ENCODE results near the gene CANX.

The CANX gene

DNA sequence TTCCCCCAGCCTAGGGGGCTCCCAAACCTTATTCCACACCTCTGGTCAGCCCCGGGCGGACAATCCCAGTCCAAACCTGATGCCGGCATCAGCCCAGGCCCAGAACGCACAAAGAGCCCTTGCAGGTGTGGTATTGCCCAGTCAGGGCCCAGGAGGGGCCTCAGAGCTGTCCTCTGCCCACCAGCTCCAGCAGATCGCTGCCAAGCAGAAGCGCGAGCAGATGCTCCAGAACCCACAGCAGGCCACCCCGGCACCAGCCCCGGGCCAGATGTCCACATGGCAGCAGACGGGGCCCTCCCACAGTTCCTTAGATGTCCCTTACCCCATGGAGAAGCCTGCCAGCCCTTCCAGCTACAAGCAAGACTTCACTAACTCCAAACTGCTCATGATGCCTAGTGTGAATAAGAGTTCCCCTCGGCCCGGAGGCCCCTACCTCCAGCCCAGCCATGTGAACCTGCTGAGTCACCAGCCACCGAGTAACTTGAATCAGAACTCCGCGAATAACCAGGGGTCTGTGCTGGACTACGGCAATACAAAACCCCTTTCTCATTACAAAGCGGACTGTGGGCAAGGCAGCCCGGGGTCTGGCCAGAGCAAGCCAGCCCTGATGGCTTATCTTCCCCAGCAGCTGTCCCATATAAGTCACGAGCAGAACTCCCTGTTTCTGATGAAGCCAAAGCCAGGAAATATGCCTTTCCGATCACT, 67.4 kb downstream of the CANX start:
- H3K4me1 ChIP-seq (ENCODE audit: control insufficient read depth, insufficient read depth, low read length) = 0 out of 2 replicates have a peak, but pooled peaks cover 5% of the 10 kb centered on the region
- H3K4me3 ChIP-seq (ENCODE audit: low read length) = no peak overlapping the region
- H3K27me3 ChIP-seq (ENCODE audit: control insufficient read depth, insufficient read depth, low read length) = no peaks in the 10 kb centered on the region
- no peaks in the 10 kb centered on the region for H3K9me3 ChIP-seq (ENCODE audit: control insufficient read depth, insufficient read depth, low read length)
- peaks cover 11% of the 10 kb centered on the region; the same call in 1 of the 2 replicates for H3K36me3 ChIP-seq (ENCODE audit: control insufficient read depth, insufficient read depth, low read length)
- no peak for DNase-seq (ENCODE audit: low read depth, low spot score)
- WGBS (ENCODE audit: insufficient coverage, insufficient read length) = no CpG with 5 or more reads among the region's 20 CpGs
- no peak overlapping the region for H3K27ac ChIP-seq (ENCODE audit: low read length)

DNA sequence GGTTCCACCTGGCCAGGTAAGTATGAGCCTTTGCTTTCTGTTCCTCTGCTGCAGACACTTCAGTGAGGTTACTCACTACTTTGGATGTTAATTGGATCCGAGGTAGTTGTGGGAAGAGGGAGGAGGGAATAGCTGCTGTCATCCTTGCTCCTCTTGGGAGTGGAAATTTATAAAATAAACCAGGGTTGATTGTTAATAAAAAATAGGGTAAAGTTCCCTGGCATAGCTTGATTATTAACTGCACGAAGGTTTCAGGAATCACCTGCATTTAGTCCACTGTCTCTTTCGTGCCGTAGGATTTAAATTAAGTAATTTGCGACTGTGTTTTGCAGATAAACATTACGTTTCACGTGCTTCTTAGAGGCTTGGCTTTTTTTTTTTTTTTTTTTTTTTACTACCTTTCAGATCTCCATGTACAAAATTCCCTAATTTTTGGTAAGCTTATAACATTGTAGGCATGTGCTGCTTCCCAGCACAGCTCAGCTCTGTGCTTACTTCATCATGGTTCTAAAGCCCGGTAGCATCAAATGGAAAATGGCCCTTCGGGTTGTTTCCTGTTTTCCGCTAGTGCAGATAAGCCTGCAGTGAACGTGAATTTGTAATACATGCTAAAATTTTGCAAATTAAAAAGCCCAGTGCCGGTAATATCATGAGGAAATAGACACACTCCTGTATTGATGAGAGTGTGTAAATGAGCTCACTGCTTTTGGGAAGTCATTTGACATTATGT, 68.1 kb downstream of the CANX start:
- WGBS (ENCODE audit: insufficient coverage, insufficient read length) = no CpG with 5 or more reads among the region's 12 CpGs
- Histone ChIP-seq H3K36me3 (ENCODE audit: control insufficient read depth, insufficient read depth, low read length) (peaks cover 14% of the 10 kb centered on the region; the same call in 1 of the 2 replicates), H3K4me1 (ENCODE audit: control insufficient read depth, insufficient read depth, low read length) (0 out of 2 replicates have a peak, but pooled peaks cover 4% of the 10 kb centered on the region), H3K4me3 (ENCODE audit: low read length) (no peak overlapping the region), H3K27me3 (ENCODE audit: control insufficient read depth, insufficient read depth, low read length) (no peaks in the 10 kb centered on the region), H3K9me3 (ENCODE audit: control insufficient read depth, insufficient read depth, low read length) (no peaks in the 10 kb centered on the region), H3K27ac (ENCODE audit: low read length) (no peak overlapping the region)
- DNase-seq (ENCODE audit: low read depth, low spot score) = no peak

- Histone ChIP-seq H3K27ac (ENCODE audit: low read length) (no peak overlapping the region), H3K4me3 (ENCODE audit: low read length) (no peak overlapping the region), H3K36me3 (ENCODE audit: control insufficient read depth, insufficient read depth, low read length) (peaks cover 18% of the 10 kb centered on the region; the same call in 1 of the 2 replicates), H3K9me3 (ENCODE audit: control insufficient read depth, insufficient read depth, low read length) (no peaks in the 10 kb centered on the region), H3K4me1 (ENCODE audit: control insufficient read depth, insufficient read depth, low read length) (no peaks in the 10 kb centered on the region), H3K27me3 (ENCODE audit: control insufficient read depth, insufficient read depth, low read length) (no peaks in the 10 kb centered on the region)
- WGBS (ENCODE audit: insufficient coverage, insufficient read length) = no CpG with 5 or more reads among the region's 9 CpGs
- no peak for DNase-seq (ENCODE audit: low read depth, low spot score)
Measured at GRCh38 chr5:179767496-179768100, 68.8 kb downstream of the CANX start.

DNA sequence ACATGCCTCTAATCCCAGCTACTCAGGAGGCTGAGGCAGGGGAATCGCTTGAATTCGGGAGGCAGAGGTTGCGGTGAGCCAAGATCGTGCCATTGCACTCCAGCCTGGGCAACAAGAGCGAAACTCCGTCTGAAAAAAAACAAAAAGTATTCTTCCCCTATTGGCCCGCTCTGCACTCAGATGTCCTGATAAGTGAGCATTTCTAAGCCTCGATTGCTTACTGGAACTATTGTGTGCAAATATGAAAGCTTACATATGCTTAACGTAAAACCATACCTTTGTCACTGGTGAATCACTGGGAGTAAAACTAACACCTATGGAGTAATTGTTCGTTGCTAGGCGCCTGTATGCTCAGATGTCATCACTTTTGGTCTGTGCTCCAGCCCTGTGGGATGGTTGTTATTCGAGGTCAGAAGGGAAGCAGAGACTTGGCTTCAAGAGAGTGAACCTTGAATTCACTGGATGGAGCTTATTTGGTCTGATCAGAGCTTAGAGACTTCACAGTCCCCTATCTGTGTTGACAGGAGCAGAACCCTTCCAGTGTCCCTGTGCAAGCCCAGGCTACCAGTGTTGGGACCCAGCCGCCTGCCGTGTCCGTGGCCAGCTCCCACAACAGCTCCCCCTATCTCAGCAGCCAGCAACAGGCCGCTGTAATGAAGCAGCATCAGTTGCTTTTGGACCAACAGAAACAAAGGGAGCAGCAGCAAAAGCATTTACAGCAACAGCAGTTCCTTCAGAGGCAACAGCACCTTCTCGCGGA, 69.7 kb downstream of the CANX start:
- Histone ChIP-seq H3K27me3 (ENCODE audit: control insufficient read depth, insufficient read depth, low read length) (no peaks in the 10 kb centered on the region), H3K36me3 (ENCODE audit: control insufficient read depth, insufficient read depth, low read length) (peaks cover 21% of the 10 kb centered on the region), H3K27ac (ENCODE audit: low read length) (no peak overlapping the region), H3K9me3 (ENCODE audit: control insufficient read depth, insufficient read depth, low read length) (no peaks in the 10 kb centered on the region), H3K4me3 (ENCODE audit: low read length) (no peak overlapping the region), H3K4me1 (ENCODE audit: control insufficient read depth, insufficient read depth, low read length) (no peaks in the 10 kb centered on the region)
- no peak for DNase-seq (ENCODE audit: low read depth, low spot score)
- WGBS (ENCODE audit: insufficient coverage, insufficient read length) = no CpG with 5 or more reads among the region's 18 CpGs

DNA sequence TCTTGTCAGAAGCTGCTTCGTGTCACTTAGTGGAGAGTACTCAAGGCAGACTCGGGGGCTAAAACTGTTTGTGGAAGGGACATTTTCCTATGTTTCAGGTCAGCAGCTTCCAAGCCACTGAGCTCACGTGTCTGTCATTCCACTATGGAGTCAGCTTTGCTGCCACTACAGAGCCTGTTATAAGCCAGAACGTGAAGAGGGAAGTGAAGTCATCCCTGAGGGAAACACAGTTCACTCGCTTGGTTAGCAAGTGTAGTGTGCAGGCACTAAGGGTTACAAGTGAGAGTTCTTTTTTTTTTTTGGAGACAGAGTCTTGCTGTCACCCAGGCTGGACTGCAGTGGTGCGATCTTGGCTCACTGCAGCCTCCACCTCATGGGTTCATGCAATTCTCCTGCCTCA, 70.5 kb downstream of the CANX start:
- WGBS (ENCODE audit: insufficient coverage, insufficient read length) = no CpG with 5 or more reads among the region's 6 CpGs
- Histone ChIP-seq H3K9me3 (ENCODE audit: control insufficient read depth, insufficient read depth, low read length) (no peaks in the 10 kb centered on the region), H3K36me3 (ENCODE audit: control insufficient read depth, insufficient read depth, low read length) (peaks cover 26% of the 10 kb centered on the region), H3K4me3 (ENCODE audit: low read length) (no peak overlapping the region), H3K27ac (ENCODE audit: low read length) (no peak overlapping the region), H3K4me1 (ENCODE audit: control insufficient read depth, insufficient read depth, low read length) (no peaks in the 10 kb centered on the region), H3K27me3 (ENCODE audit: control insufficient read depth, insufficient read depth, low read length) (no peaks in the 10 kb centered on the region)
- DNase-seq (ENCODE audit: low read depth, low spot score) = no peak

DNA sequence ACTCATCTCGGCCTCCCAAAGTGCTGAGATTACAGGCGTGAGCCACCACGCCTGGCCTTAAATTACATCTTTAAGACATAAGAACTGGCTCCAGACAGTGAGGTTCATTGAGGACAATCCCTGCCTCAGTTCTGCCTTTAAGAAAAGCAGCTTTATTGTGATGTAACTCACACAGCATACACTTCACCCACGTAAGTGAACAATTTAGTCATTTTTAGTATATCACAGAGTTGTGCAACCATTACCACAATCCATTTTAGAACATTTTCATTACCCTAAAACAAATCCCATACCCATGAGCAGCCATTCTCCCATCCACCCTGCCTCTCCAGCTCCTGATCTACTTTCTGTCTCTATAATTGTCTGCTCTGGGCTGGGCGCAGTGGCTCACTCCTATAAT, 71.0 kb downstream of the CANX start:
- Histone ChIP-seq H3K4me1 (ENCODE audit: control insufficient read depth, insufficient read depth, low read length) (no peaks in the 10 kb centered on the region), H3K4me3 (ENCODE audit: low read length) (no peak overlapping the region), H3K27me3 (ENCODE audit: control insufficient read depth, insufficient read depth, low read length) (no peaks in the 10 kb centered on the region), H3K36me3 (ENCODE audit: control insufficient read depth, insufficient read depth, low read length) (peaks cover 29% of the 10 kb centered on the region), H3K9me3 (ENCODE audit: control insufficient read depth, insufficient read depth, low read length) (no peaks in the 10 kb centered on the region), H3K27ac (ENCODE audit: low read length) (no peak overlapping the region)
- no CpG with 5 or more reads among the region's 5 CpGs for WGBS (ENCODE audit: insufficient coverage, insufficient read length)
- no peak for DNase-seq (ENCODE audit: low read depth, low spot score)

DNA sequence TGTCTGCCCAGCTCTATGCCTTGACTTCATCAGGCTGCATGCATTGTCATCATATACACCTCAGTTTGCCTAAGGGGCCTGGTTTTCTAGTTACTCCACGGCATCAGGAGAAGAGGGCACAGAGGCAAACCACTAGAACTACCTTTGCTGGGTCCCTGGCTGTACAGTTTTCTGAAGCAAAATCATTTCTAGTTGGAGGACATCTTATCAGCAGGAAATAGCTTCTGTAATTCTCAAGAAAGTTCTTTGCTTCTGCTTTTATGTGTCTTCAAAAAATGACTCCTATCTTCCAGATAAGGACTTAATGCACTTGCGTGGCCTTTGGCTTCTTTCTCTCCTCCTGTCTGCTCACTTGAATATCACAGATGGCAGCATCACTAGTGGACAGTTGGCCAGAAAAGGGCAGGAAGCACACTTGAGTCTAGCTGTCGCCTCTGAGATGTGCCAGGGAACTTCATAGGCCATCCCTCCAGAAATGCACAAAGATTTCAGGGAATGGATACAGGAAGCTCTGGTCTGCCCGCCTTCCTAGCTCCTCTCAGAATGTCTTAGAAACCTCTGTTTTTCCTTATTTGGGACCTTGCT, 72.6 kb downstream of the CANX start:
- H3K27me3 ChIP-seq (ENCODE audit: control insufficient read depth, insufficient read depth, low read length) = no peaks in the 10 kb centered on the region
- no peaks in the 10 kb centered on the region for H3K9me3 ChIP-seq (ENCODE audit: control insufficient read depth, insufficient read depth, low read length)
- WGBS (ENCODE audit: insufficient coverage, insufficient read length) = no CpG with 5 or more reads among the region's 4 CpGs
- H3K4me1 ChIP-seq (ENCODE audit: control insufficient read depth, insufficient read depth, low read length) = no peaks in the 10 kb centered on the region
- peaks cover 20% of the 10 kb centered on the region for H3K36me3 ChIP-seq (ENCODE audit: control insufficient read depth, insufficient read depth, low read length)
- H3K27ac ChIP-seq (ENCODE audit: low read length) = no peak overlapping the region
- no peak overlapping the region for H3K4me3 ChIP-seq (ENCODE audit: low read length)
- DNase-seq (ENCODE audit: low read depth, low spot score) = no peak

DNA sequence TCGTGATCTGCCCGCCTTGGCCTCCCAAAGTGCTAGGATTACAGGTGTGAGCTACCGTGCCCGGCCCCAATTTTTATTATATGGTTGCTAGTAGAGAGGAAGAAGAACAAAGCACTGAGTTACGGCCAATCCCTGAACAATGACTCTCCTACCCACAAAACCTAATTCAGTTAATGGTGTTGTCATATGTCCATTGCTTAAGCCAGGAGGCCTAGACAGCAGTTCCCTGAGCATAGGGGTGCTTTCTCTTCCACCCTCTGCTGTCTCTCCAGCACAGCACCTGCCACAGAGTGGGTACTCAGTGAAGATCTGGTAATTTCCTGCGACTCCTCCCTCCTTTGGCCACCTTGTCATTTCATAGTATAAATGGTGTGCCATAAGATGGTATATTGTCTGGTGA, 73.6 kb downstream of the CANX start:
- H3K4me3 ChIP-seq (ENCODE audit: low read length) = no peak overlapping the region
- no peaks in the 10 kb centered on the region for H3K4me1 ChIP-seq (ENCODE audit: control insufficient read depth, insufficient read depth, low read length)
- no peak overlapping the region for H3K27ac ChIP-seq (ENCODE audit: low read length)
- DNase-seq (ENCODE audit: low read depth, low spot score) = no peak
- no CpG with 5 or more reads among the region's 6 CpGs for WGBS (ENCODE audit: insufficient coverage, insufficient read length)
- no peaks in the 10 kb centered on the region for H3K9me3 ChIP-seq (ENCODE audit: control insufficient read depth, insufficient read depth, low read length)
- H3K36me3 ChIP-seq (ENCODE audit: control insufficient read depth, insufficient read depth, low read length) = peaks cover 21% of the 10 kb centered on the region
- H3K27me3 ChIP-seq (ENCODE audit: control insufficient read depth, insufficient read depth, low read length) = no peaks in the 10 kb centered on the region

DNA sequence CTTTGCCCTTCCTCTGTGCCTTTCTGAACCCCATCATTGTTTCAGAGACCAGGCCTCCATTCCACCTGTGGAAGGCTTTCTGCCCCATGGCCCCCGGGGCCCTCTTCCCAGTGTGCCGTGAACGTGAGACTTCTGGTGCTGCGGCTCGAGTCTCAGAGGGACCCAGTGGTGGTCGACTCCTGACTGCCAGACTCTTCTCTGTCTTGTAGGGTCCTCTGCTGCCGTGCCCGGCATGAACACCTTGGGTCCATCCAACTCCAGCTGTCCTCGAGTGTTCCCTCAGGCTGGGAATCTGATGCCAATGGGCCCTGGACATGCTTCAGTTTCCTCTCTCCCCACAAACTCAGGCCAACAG, 74.9 kb downstream of the CANX start:
- Histone ChIP-seq H3K36me3 (ENCODE audit: control insufficient read depth, insufficient read depth, low read length) (peaks cover 22% of the 10 kb centered on the region), H3K4me1 (ENCODE audit: control insufficient read depth, insufficient read depth, low read length) (no peaks in the 10 kb centered on the region)
- no CpG with 5 or more reads among the region's 9 CpGs for WGBS (ENCODE audit: insufficient coverage, insufficient read length)

GRCh38 chr5:179774442-179774841, 75.7 kb downstream of the CANX start:
- H3K36me3 ChIP-seq (ENCODE audit: control insufficient read depth, insufficient read depth, low read length) = peaks cover 22% of the 10 kb centered on the region
- no CpG with 5 or more reads among the region's 12 CpGs for WGBS (ENCODE audit: insufficient coverage, insufficient read length)
- DNase-seq (ENCODE audit: low read depth, low spot score) = no peak

More for the DNA sequence above, 74.9 kb downstream of the CANX start:
- Histone ChIP-seq H3K27ac (ENCODE audit: low read length) (no peak overlapping the region), H3K9me3 (ENCODE audit: control insufficient read depth, insufficient read depth, low read length) (no peaks in the 10 kb centered on the region), H3K27me3 (ENCODE audit: control insufficient read depth, insufficient read depth, low read length) (no peaks in the 10 kb centered on the region), H3K4me3 (ENCODE audit: low read length) (no peak overlapping the region)
- DNase-seq (ENCODE audit: low read depth, low spot score) = no peak

More at GRCh38 chr5:179774442-179774841, 75.7 kb downstream of the CANX start:
- Histone ChIP-seq H3K4me1 (ENCODE audit: control insufficient read depth, insufficient read depth, low read length) (no peaks in the 10 kb centered on the region), H3K9me3 (ENCODE audit: control insufficient read depth, insufficient read depth, low read length) (no peaks in the 10 kb centered on the region), H3K27me3 (ENCODE audit: control insufficient read depth, insufficient read depth, low read length) (no peaks in the 10 kb centered on the region), H3K27ac (ENCODE audit: low read length) (no peak overlapping the region), H3K4me3 (ENCODE audit: low read length) (no peak overlapping the region)

Measured in iPS DF 6.9 (cell line).